LNCaP clone FGC (cell line): ENCODE data around the gene SNX30.

Experiments
- DNase-seq: peaks from one replicate; pipeline ENCODE4 v3.0.0-alpha.2; 2011; ENCODE audit warnings: low read depth
- H3K4me3 ChIP-seq: 2 replicates; pipeline ENCODE4 v1.5.1; 2011; ENCODE audit warnings: mild to moderate bottlenecking, low read depth, low read length, control low read depth
- CTCF ChIP-seq: IDR thresholded peaks from 2 replicates; pipeline ENCODE4 v1.5.1; 2012; ENCODE audit warnings: mild to moderate bottlenecking; ENCODE audit not compliant: control insufficient read depth, insufficient read depth; ENCODE audit errors: extremely low read depth

Gene SNX30

DNA sequence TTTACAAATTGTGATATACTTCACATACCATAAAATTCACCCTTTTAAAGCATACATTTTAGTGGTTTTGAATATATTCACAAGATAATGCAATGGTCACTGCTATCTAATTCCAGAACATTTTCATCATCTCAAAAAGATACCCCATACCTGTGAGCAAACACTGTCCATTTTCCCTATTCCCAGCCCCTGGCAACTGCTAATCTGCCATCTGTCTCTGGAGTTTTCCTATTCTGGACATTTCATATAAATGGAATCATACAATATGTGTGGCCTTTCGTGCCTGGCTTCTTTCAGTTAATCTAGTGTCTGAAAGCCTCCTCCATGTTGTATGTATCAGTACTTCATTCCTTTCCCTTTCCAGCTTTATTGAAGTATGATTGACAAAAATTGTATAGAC, 14.7 kb downstream of the SNX30 start:
- DNase-seq, result no peak
- H3K4me3 ChIP-seq, result no peak overlapping the region
- no peak for TF ChIP-seq CTCF

DNA sequence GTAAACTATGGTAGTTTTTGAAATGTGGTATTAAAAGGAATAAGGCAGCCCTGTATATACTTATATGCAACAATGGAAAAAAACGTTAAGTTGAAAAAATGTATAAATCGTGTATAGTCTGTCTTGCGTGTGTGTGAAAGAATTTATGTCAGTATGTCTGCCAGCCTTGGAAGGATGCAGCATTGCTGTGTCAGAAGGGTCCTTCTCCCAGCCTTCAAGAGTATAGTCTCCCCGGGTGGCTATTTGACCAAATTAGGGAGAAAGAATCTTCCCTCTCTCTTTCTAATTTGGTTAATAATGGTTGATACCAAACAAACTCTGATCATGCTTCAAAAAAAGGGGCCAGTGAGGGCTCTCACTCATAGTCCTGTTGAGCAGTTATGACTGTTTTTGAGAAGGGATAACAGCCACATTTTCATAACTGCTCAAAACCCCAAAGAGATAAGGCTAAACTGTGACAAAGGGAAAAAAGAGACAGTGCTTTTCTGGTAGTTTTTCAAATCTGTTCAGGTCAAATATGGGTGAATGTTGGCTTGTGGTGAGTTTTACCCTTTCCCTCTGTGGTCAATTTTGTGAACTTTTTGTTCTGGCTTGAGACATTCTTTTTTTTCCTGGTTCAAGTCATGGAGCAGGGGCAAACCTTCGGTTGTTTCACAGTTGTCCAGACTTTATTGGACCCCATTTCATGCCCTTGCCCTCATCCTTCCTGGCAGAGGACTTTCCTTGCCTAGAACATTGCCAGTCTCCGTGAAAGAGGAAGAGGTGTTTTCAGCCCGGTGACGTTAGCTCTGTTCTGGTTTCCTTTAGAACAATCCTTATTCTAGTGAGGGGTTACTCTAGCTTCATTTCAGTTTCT, 21.0 kb downstream of the SNX30 start:
- no peak overlapping the region for H3K4me3 ChIP-seq
- TF ChIP-seq CTCF, result no peak
- no peak for DNase-seq

- H3K4me3 ChIP-seq, result no peak overlapping the region
- no peak for DNase-seq
- no peak for TF ChIP-seq CTCF
Measured at GRCh38 chr9:112772215-112772509, 21.6 kb downstream of the SNX30 start.

- no peak for DNase-seq
- no peak for TF ChIP-seq CTCF
- H3K4me3 ChIP-seq, result no peak overlapping the region
Measured at GRCh38 chr9:112772551-112772950, 22.0 kb downstream of the SNX30 start.

GRCh38 chr9:112774006-112774996, 23.7 kb downstream of the SNX30 start:
- DNase-seq, result no peak
- TF ChIP-seq CTCF, result no peak
- H3K4me3 ChIP-seq, result no peak overlapping the region

GRCh38 chr9:112777914-112778313, 27.4 kb downstream of the SNX30 start:
- no peak for TF ChIP-seq CTCF
- DNase-seq, result no peak
- H3K4me3 ChIP-seq, result no peak overlapping the region
